Astrocyte (in vitro differentiated cells and primary cell): ENCODE measurements around the gene DLGAP5. TPM values are rescaled to one million over a fixed set of nuclear protein-coding genes. Genes with fewer than 3 reads are reported as not detected.

ENCODE experiments used
- DNase-seq: peaks from one replicate; pipeline ENCODE4 v3.0.0-alpha.2; 2010; ENCODE audit warnings: low read depth
- FAIRE-seq: peaks from 2 replicates; lab custom pipeline; 2011; peaks lifted over from hg19 to GRCh38; lab: Jason Lieb, UNC
- H2AFZ ChIP-seq: 2 replicates; pipeline ENCODE4 v1.6.0; 2012; ENCODE audit warnings: low read depth, low read length, inconsistent platforms
- H3K27ac ChIP-seq: 2 replicates; pipeline ENCODE4 v1.5.1; 2011; ENCODE audit warnings: low read depth, low read length, inconsistent platforms
- H3K27me3 ChIP-seq: 2 replicates; pipeline ENCODE4 v1.6.0; 2011; ENCODE audit warnings: low read length, inconsistent platforms; ENCODE audit not compliant: insufficient read depth
- H3K36me3 ChIP-seq: 2 replicates; pipeline ENCODE4 v1.5.1; 2011; ENCODE audit warnings: low read length, inconsistent platforms; ENCODE audit not compliant: insufficient read depth
- H3K4me1 ChIP-seq: 2 replicates; pipeline ENCODE4 v1.5.1; 2011; ENCODE audit warnings: low read length, inconsistent platforms; ENCODE audit not compliant: insufficient read depth
- H3K4me2 ChIP-seq: 2 replicates; pipeline ENCODE4 v1.6.0; 2012; ENCODE audit warnings: low read length, inconsistent platforms
- H3K4me3 ChIP-seq: 2 replicates; pipeline ENCODE4 v1.5.1; 2011; ENCODE audit warnings: low read depth, mild to moderate bottlenecking, low read length, inconsistent platforms; ENCODE audit not compliant: insufficient read depth
- H3K79me2 ChIP-seq: 2 replicates; pipeline ENCODE4 v1.6.0; 2012; ENCODE audit warnings: mild to moderate bottlenecking, low read length, inconsistent platforms; ENCODE audit not compliant: insufficient read depth
- H3K9ac ChIP-seq: 2 replicates; pipeline ENCODE4 v1.6.0; 2012; ENCODE audit warnings: mild to moderate bottlenecking, low read length, inconsistent platforms
- H3K9me3 ChIP-seq: 2 replicates; pipeline ENCODE4 v1.5.1; 2012; ENCODE audit warnings: low read depth, mild to moderate bottlenecking, low read length, inconsistent platforms; ENCODE audit not compliant: insufficient read depth
- H4K20me1 ChIP-seq: 2 replicates; pipeline ENCODE4 v1.6.0; 2012; ENCODE audit warnings: low read length, inconsistent platforms; ENCODE audit not compliant: insufficient read depth
- H3K27ac Mint-ChIP-seq: one replicate; pipeline ENCODE4 v1.8.0; 2021; ENCODE audit warnings: mild to moderate bottlenecking, mixed read lengths; ENCODE audit not compliant: unreplicated experiment
- H3K27me3 Mint-ChIP-seq: one replicate; pipeline ENCODE4 v1.8.0; 2021; ENCODE audit warnings: low read depth, mixed read lengths; ENCODE audit not compliant: unreplicated experiment
- H3K36me3 Mint-ChIP-seq: one replicate; pipeline ENCODE4 v1.8.0; 2021; ENCODE audit warnings: low read depth, mixed read lengths; ENCODE audit not compliant: unreplicated experiment
- H3K4me1 Mint-ChIP-seq: one replicate; pipeline ENCODE4 v1.8.0; 2021; ENCODE audit warnings: low read depth, mixed read lengths; ENCODE audit not compliant: unreplicated experiment
- H3K4me3 Mint-ChIP-seq: one replicate; pipeline ENCODE4 v1.8.0; 2021; ENCODE audit warnings: mild to moderate bottlenecking, moderate library complexity, mixed read lengths; ENCODE audit not compliant: unreplicated experiment
- H3K9me3 Mint-ChIP-seq: one replicate; pipeline ENCODE4 v1.8.0; 2021; ENCODE audit warnings: mild to moderate bottlenecking, mixed read lengths; ENCODE audit not compliant: unreplicated experiment
- CTCF ChIP-seq: IDR thresholded peaks from 2 replicates; pipeline ENCODE4 v1.5.1; 2011; ENCODE audit warnings: low read depth, mild to moderate bottlenecking, inconsistent platforms, low read length, moderate library complexity; ENCODE audit not compliant: insufficient read depth
- EZH2 ChIP-seq: IDR thresholded peaks from 2 replicates; pipeline ENCODE4 v1.6.1; 2012; ENCODE audit warnings: mild to moderate bottlenecking, low read length, inconsistent platforms; ENCODE audit not compliant: insufficient read depth
- total RNA-seq: library from RNA; stranded (reverse); gene quantifications from 2 replicates; pipeline ENCODE4 v1.2.1, GENCODE V29; 2021

Gene DLGAP5
- total RNA-seq, 1 donor from 2014 or later: 5.4 TPM

DNA sequence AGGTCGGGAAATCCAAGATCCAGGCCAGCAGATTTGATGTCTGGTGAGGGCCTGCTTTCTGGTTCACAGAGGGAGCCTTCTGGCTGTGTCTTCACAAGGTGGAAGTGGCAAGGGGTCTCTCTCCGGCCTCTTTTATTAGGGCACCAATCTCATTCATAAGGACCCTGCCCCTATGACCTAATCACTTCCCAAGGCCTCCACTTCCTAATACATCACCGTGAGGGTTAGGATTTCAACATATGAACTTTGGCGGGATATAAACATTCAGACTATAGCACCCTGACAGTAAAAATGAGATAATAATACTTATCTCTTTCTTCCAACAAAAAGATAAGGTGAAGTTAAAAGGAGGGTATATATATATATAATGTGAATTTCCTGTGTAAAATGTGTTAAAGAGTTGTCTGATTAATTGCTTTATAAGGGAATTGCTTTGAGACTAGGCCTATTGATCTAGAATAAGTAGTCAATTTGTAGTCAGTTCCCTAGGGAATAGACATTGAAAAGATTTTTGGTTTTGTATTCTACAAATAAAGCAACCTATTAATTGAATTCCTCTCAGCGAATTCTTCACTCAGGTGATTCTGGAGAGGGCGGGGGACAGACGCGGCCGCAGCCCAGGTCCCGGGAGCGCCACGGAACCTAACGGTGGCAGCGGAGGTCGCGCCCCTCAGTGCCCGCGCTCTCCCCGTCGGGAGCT, 62.8 kb downstream of the DLGAP5 start:
- Mint-ChIP-seq H3K4me1 (peaks cover 27% of the 10 kb centered on the region), H3K4me3 (peak overlapping the region; percentile 82), H3K27me3 (peaks cover 5% of the 10 kb centered on the region), H3K27ac (peak overlapping the region; percentile 26), H3K9me3 (no peaks in the 10 kb centered on the region), H3K36me3 (peaks cover 2% of the 10 kb centered on the region)
- H3K36me3 ChIP-seq: no peaks in the 10 kb centered on the region
- H3K79me2 ChIP-seq: peaks cover 35% of the 10 kb centered on the region
- no peaks in the 10 kb centered on the region for H3K27me3 ChIP-seq
- DNase-seq: no peak
- H3K4me3 ChIP-seq: peak overlapping the region; percentile 76
- H3K27ac ChIP-seq: no peak overlapping the region
- H3K4me2 ChIP-seq: peak overlapping the region; percentile 91
- H4K20me1 ChIP-seq: peaks cover 19% of the 10 kb centered on the region
- H3K9me3 ChIP-seq: no peaks in the 10 kb centered on the region
- peak overlapping the region; percentile 57 for H2AFZ ChIP-seq
- no peak for FAIRE-seq
- H3K9ac ChIP-seq: peak overlapping the region; percentile 91
- no peak for TF ChIP-seq CTCF
- TF ChIP-seq EZH2: no peak
- H3K4me1 ChIP-seq: peaks cover 17% of the 10 kb centered on the region

DNA sequence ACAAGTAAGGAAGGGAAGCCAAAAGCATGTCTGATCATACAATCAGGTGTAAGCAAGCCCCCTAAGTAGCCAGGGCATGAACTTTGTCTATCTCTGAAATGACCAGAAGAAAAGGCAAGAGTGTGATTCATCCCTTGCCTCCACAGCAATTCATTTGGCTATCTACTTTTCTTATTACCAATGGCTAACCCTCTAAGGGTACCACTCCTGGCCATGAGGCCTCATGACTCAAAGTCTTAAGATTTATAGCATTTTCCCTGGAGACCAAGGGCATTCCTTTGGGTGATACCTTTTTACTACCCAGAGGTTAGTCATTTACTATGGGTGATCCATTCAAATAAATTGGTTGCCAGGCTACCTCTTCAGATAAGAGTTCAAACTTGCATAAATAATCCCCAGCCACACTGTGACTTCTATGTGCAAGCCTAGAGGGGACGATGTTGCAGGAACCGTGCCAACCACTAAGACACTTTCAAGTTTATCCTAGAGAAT, 63.9 kb downstream of the DLGAP5 start:
- Mint-ChIP-seq H3K36me3 (peaks cover 2% of the 10 kb centered on the region), H3K4me3 (no peak overlapping the region), H3K27ac (no peak overlapping the region), H3K9me3 (no peaks in the 10 kb centered on the region), H3K27me3 (peaks cover 5% of the 10 kb centered on the region), H3K4me1 (peaks cover 35% of the 10 kb centered on the region)
- FAIRE-seq (no peak), DNase-seq (peak; percentile 78)
- no peak for TF ChIP-seq CTCF
- no peak for TF ChIP-seq EZH2
- Histone ChIP-seq H3K79me2 (peaks cover 28% of the 10 kb centered on the region), H3K27ac (no peak overlapping the region), H3K4me2 (no peak overlapping the region), H4K20me1 (peaks cover 19% of the 10 kb centered on the region), H3K9ac (no peak overlapping the region), H3K9me3 (no peaks in the 10 kb centered on the region), H3K4me3 (no peak overlapping the region), H3K4me1 (peaks cover 28% of the 10 kb centered on the region), H3K27me3 (no peaks in the 10 kb centered on the region), H3K36me3 (no peaks in the 10 kb centered on the region), H2AFZ (no peak overlapping the region)

DNA sequence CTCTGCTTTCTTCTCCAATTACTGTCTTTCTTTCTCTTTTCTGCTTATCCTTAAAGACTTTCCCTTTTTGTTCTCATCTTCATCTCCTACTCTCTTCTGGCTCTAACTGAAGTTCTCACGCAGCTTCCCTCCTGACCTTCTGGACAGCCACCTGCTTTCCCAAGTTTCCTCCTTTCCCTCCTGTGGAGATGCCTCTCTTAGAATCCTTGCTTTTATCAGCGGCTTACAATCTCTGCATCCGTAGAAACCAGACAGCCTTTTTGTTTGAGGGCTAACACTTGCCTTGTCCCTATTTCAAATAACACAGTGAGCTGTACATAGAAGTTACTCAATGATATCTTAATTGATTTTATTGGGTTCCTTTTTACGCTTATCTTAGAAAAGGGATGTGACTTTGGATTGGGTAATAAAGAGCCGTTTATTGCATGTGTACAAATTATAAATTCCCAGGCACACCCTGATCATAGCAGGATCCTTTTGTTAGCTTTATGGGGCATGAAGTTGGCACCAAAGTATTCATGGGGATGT, 64.4 kb downstream of the DLGAP5 start:
- Mint-ChIP-seq H3K9me3 (no peaks in the 10 kb centered on the region), H3K4me1 (peaks cover 38% of the 10 kb centered on the region), H3K4me3 (no peak overlapping the region), H3K27me3 (peaks cover 5% of the 10 kb centered on the region), H3K27ac (no peak overlapping the region), H3K36me3 (peaks cover 2% of the 10 kb centered on the region)
- no peak overlapping the region for H2AFZ ChIP-seq
- no peaks in the 10 kb centered on the region for H3K9me3 ChIP-seq
- no peak for DNase-seq
- no peaks in the 10 kb centered on the region for H3K27me3 ChIP-seq
- H3K4me3 ChIP-seq: no peak overlapping the region
- H3K9ac ChIP-seq: no peak overlapping the region
- FAIRE-seq: no peak
- H3K79me2 ChIP-seq: peaks cover 25% of the 10 kb centered on the region
- no peak overlapping the region for H3K27ac ChIP-seq
- H3K36me3 ChIP-seq: no peaks in the 10 kb centered on the region
- TF ChIP-seq CTCF (no peak), EZH2 (no peak)
- peaks cover 18% of the 10 kb centered on the region for H4K20me1 ChIP-seq
- H3K4me2 ChIP-seq: no peak overlapping the region
- peaks cover 33% of the 10 kb centered on the region for H3K4me1 ChIP-seq
